GM19240 (cell line): ENCODE data around the gene ICAM1.
"Not testable (repeated sequence)": the region's sequence is repeated elsewhere in the genome, so short reads cannot be mapped to it uniquely, and the experiment has no call there.

Experiments used
- DNase-seq: peaks from one replicate; pipeline ENCODE4 v3.0.0; 2011; ENCODE audit warnings: low spot score; ENCODE audit not compliant: insufficient read length

The ICAM1 gene

GRCh38 chr19:10274589-10274988 is 3.7 kb downstream of the ICAM1 start:
- no peak for DNase-seq

DNA sequence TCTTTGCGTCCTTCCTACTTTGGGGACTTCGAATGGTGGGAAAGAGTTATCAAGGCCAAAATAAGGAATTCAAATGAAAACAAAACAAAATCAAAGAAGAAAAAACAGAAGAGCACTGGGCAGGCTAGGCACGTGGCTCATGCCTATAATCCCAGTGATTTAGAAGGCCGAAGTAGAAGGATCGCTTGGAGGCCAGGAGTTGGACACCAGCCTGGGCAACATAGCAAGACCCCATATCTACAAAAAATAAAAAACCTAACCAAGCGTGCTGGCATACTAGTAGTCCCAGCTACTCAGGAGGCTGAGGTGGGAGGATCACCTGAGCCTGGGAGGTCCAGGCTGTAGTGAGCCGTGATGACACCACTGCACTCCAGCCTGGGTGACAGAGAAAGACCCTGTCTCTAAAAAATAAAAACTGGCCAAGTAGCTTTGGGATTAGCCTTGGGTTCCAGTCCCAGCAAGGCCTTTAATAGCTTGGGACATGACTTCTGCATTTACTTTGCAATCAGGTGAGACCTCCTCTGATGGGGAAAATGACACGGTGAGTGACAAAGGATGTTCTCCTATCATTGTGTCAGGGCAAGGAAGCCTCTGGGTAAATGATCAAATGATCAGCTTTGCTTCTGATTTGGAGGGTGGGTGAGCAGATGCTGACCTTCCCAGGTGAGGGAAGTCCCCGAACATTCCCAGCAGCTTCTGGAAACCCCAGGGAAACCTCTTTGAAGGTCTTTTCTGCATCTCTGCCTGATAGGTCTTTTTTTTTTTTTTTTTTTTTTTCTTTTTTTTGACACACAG is 7.1 kb downstream of the ICAM1 start:
- DNase-seq = no peak

GRCh38 chr19:10278935-10279334 is 8.0 kb downstream of the ICAM1 start:
- no peak for DNase-seq

DNA sequence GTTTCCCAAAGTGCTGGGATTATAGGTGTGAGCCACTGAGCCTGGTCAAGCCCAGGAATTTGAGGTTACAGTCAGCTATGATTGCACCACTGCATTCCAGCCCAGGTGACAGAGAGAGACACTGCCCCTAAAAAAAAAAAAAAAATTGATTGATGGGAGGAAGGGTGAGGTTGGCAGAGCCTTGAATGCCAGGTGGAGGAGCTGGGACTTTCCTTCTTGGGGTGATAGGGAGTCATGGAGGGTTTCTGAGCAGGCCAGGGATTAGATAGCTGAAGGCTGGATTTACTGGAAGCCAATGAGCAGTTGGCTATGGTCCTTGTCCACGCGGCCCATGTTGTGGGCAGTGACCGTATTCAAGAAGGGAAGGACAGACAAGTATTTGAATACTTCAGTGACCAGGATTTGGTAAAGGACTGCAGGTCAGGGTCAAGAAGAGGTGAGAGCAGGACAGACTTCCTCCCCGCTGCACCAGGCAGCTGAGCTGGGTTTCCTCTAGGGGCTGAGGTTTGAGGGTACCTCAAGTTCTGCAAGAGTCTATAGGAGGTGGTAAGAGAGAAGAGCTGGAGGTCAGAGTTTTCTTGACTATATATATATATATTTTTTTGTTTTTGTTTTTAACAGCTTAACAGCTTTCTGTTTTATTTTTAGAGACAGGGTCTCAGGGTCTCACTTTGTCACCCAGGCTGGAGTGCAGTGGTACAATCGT is 9.0 kb downstream of the ICAM1 start:
- no peak for DNase-seq

DNA sequence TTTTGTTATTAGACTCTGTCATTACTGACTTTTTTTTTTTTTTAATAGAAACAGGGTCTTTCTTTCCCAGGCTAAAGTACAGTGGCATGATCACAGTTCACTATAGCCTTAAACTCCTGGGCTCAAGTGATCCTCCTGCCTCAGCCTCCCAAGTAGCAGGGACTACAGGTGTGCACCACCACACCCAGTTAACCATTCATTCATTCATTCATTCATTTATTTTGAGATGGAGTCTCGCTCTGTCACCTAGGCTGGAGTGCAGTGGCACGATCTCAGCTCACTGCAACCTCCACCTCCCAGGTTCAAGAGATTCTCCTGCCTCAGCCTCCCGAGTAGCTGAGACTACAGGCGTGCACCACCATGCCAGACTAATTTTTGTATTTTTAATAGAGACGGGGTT is 11.1 kb downstream of the ICAM1 start:
- not testable (repeated sequence) for DNase-seq

- no peak for DNase-seq
These were observed 12.6 kb downstream of the ICAM1 start for GRCh38 chr19:10283301-10284064.

DNA sequence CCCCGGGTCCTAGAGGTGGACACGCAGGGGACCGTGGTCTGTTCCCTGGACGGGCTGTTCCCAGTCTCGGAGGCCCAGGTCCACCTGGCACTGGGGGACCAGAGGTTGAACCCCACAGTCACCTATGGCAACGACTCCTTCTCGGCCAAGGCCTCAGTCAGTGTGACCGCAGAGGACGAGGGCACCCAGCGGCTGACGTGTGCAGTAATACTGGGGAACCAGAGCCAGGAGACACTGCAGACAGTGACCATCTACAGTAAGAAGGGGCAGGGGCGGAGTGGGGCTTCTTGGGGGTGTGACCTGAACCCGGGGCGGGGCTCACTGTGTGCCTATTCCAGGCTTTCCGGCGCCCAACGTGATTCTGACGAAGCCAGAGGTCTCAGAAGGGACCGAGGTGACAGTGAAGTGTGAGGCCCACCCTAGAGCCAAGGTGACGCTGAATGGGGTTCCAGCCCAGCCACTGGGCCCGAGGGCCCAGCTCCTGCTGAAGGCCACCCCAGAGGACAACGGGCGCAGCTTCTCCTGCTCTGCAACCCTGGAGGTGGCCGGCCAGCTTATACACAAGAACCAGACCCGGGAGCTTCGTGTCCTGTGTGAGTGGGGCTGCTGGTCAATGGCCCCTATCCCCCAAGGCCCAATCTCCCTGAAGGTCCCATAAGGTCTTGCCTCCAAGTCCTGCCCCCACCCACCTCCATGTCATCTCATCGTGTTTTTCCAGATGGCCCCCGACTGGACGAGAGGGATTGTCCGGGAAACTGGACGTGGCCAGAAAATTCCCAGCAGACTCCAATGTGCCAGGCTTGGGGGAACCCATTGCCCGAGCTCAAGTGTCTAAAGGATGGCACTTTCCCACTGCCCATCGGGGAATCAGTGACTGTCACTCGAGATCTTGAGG is 13.4 kb downstream of the ICAM1 start:
- DNase-seq = no peak

DNA sequence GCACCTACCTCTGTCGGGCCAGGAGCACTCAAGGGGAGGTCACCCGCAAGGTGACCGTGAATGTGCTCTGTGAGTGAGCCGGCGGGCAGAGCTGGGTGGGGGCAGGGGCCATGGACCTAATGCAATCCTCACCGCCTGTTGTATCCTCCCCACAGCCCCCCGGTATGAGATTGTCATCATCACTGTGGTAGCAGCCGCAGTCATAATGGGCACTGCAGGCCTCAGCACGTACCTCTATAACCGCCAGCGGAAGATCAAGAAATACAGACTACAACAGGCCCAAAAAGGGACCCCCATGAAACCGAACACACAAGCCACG is 14.0 kb downstream of the ICAM1 start:
- no peak for DNase-seq

DNA sequence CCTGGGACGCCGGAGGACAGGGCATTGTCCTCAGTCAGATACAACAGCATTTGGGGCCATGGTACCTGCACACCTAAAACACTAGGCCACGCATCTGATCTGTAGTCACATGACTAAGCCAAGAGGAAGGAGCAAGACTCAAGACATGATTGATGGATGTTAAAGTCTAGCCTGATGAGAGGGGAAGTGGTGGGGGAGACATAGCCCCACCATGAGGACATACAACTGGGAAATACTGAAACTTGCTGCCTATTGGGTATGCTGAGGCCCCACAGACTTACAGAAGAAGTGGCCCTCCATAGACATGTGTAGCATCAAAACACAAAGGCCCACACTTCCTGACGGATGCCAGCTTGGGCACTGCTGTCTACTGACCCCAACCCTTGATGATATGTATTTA is 14.5 kb downstream of the ICAM1 start:
- no peak for DNase-seq

- no peak for DNase-seq
These were observed 16.1 kb downstream of the ICAM1 start, which contains the start of gene ICAM4 for GRCh38 chr19:10286803-10287737. Gene ICAM4, plus strand, starts transcription at chr19:10286955. Its CDS starts 58 bp downstream, at chr19:10287013.

GRCh38 chr19:10288662-10289166 is 17.8 kb downstream of the ICAM1 start:
- DNase-seq = no peak

GRCh38 chr19:10289167-10289835 is 18.4 kb downstream of the ICAM1 start:
- no peak for DNase-seq

- no peak for DNase-seq
These were observed 19.0 kb downstream of the ICAM1 start, which contains the start of gene ICAM5 for GRCh38 chr19:10289836-10290356. Gene ICAM5, plus strand, starts transcription at chr19:10289952. Its CDS starts 92 bp downstream, at chr19:10290044.

DNA sequence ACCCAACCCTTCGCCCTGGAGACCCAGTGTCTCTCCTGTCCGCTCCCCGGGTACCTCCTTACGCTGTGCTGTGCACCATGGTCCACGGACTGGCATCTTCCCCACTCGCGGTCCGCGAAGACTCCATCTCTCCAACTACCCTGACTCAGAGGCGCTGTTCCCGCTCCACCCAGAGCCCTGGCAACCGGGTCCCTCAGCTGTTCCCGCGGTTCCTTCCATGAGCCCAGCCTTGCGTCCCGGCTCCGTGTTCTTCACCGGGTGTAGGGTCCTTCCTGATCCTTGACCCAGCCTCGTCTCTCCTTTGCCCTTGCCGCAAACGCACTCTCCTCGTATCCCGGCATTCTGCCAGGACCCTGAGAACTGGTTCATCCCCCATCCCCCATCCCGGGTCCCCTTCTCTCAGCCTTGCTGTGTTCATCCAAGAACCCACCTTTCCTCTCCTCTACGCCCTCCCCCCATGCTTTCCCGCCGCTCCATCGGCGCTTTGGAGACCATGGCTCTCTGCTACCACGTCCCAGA is 19.5 kb downstream of the ICAM1 start:
- no peak for DNase-seq

GRCh38 chr19:10290876-10291553 is 20.1 kb downstream of the ICAM1 start:
- DNase-seq = no peak

DNA sequence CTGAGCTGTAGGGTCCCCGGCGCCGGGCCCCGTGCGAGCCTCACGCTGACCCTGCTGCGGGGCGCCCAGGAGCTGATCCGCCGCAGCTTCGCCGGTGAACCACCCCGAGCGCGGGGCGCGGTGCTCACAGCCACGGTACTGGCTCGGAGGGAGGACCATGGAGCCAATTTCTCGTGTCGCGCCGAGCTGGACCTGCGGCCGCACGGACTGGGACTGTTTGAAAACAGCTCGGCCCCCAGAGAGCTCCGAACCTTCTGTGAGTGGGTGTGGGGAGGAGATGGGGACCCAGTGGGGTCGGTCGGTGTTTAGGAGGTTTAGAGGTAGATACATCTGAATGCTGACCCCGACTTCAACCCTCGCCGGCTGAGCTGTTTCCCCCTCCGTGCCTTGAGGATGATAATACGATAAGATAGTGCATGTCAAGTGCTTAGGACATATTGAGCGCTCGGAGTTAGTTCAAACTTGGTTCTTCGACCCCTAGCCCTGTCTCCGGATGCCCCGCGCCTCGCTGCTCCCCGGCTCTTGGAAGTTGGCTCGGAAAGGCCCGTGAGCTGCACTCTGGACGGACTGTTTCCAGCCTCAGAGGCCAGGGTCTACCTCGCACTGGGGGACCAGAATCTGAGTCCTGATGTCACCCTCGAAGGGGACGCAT is 20.8 kb downstream of the ICAM1 start:
- no peak for DNase-seq

DNA sequence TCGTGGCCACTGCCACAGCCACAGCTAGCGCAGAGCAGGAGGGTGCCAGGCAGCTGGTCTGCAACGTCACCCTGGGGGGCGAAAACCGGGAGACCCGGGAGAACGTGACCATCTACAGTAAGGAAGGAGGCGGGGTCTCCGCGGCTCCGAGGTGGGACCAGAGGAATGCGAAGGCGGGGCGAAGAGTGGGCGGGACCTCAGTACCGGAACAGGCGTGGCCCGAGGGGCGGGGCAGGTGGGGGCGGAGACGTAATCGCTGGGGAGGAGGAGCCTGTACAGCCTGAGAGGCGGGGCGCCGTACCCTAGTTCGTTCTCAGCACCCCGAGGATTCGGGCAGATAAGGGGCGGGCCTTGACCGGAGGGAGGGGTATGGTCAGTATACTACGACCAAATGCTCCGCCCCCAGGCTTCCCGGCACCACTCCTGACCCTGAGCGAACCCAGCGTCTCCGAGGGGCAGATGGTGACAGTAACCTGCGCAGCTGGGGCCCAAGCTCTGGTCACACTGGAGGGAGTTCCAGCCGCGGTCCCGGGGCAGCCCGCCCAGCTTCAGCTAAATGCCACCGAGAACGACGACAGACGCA is 21.4 kb downstream of the ICAM1 start:
- DNase-seq = peak; percentile 62
